PFSK-1 (cell line): Measurements from ENCODE around the gene DBF4B.

Experiments used
- FOXP2 ChIP-seq: optimal IDR thresholded peaks from 2 replicates; pipeline ENCODE3; 2011; ENCODE audit warnings: borderline replicate concordance, control low read depth, inconsistent platforms; ENCODE audit not compliant: insufficient read depth; ENCODE audit errors: extremely low read length, extremely low read depth
- POLR2AphosphoS5 ChIP-seq: IDR thresholded peaks from 2 replicates; pipeline ENCODE4 v1.6.1; 2012; ENCODE audit warnings: low read depth, mild to moderate bottlenecking, control low read depth, low read length, moderate library complexity
- REST ChIP-seq, 2 experiments: IDR thresholded peaks; 2 replicates each; pipeline versions ENCODE4 v1.6.1 to v1.8.0; 2011 to 2012; ENCODE audit warnings: low read depth in 2 of 2, low read length in 2 of 2, control low read depth in 1 of 2, inconsistent platforms in 1 of 2, mild to moderate bottlenecking in 1 of 2, moderate library complexity in 1 of 2; ENCODE audit not compliant: insufficient read depth in 1 of 2
- SIN3A ChIP-seq: IDR thresholded peaks from 2 replicates; pipeline ENCODE4 v1.6.1; 2012; ENCODE audit warnings: mild to moderate bottlenecking, low read length, moderate library complexity, borderline replicate concordance; ENCODE audit not compliant: insufficient read depth
- TAF1 ChIP-seq: IDR thresholded peaks from 2 replicates; pipeline ENCODE4 v1.6.1; 2012; ENCODE audit warnings: low read length, control low read depth, borderline replicate concordance; ENCODE audit not compliant: insufficient read depth

Gene DBF4B

DNA sequence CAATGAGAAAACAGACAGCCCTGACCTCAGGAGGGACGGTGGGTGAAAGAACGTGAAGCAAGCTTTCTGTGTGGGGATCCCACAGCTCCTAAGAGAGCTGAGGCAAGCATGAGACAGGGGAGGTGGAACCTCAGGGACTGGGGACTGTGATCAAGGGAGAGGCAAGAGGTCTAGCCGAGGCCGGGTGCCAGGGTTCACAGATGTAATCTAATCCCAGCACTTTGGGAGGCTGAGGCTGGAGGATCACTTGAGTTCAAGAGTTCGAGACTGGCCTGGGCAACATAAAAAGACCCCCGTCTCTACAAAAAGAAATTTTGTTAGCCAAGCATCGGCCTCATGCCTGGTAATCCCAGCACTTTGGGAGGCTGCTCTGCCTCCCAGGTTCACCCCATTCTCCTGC, 45.8 kb downstream of the DBF4B start:
- TF ChIP-seq TAF1 (no peak), FOXP2 (no peak), POLR2AphosphoS5 (no peak), REST (IDR thresholded peaks at IDR 0.05; ENCODE audit: insufficient read depth in 1 of 2, low read depth in 2 of 2, low read length in 2 of 2) (no peak), SIN3A (no peak)

DNA sequence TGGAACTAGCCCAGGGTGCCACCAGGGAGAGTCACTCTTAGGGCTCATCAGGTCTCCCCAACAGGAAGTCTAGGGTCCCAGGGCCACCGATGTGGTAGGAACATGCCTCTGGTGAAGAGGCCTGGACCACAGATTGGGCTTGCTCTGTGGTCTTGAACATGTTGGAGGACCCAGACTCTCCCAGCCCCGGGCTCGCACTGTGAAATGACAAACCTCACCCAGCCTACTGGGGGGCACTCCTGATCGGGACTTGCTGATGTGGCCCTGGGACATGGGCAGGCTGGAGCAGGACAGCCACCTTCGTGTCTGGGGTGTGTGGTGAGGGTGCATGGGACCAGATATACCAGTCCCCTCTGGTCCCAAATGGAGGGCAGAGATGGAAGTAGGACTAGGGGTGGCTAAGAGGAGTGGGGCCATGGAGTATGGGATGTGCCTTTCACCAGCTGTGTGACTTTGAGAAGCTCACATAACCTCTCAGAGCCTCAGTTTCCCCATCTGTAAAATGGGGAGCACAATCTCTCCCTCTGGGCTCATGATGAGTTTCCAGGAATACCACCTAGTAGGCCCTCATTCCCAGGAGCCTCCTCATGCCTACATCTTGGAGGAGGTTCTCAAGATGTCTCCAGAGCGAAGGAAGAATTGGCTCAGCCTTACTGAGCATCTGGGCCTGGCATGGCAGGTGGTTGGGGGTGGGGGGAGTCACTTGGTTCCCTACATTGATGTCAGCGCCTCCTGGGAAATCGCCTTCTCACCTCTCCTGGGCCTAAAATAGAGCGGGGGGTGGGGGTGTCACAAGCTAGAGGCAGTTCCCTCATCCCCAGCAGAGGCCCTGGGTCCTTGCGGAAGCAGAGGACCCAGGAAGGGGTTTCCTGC, 48.8 kb downstream of the DBF4B start:
- TF ChIP-seq POLR2AphosphoS5, result no peak
- TF ChIP-seq FOXP2, result no peak
- no peak for TF ChIP-seq TAF1
- TF ChIP-seq SIN3A, result no peak
- no peak for TF ChIP-seq REST (IDR thresholded peaks at IDR 0.05; ENCODE audit: insufficient read depth in 1 of 2, low read depth in 2 of 2, low read length in 2 of 2)

DNA sequence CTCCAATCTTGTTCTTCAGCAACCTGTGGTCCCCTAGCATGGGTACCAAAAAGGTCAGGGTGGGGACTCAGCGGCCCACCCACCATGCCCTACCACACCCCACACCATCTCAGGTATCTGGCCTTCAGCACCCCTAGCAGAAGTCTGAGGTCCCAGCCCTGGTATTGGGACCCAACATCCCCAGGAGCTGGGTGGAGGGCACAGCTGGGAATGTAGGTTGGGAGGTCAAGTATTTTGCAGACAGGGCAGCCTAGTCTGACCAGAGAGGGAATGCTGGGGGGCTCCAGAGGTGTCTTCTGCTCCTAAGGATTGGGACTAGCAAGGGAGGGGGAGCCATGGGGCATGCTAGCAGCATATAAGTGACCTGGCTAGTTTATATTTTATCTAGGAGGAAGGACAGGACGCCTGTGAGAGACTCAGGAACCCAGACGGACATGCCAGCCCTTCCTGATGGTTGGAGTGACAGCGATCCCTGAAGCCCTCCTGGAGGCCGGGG, 49.5 kb downstream of the DBF4B start:
- no peak for TF ChIP-seq FOXP2
- TF ChIP-seq POLR2AphosphoS5, result no peak
- TF ChIP-seq TAF1, result no peak

- no peak for TF ChIP-seq SIN3A
- no peak for TF ChIP-seq TAF1
- TF ChIP-seq REST (IDR thresholded peaks at IDR 0.05; ENCODE audit: insufficient read depth in 1 of 2, low read depth in 2 of 2, low read length in 2 of 2), result no peak
- no peak for TF ChIP-seq FOXP2
- TF ChIP-seq POLR2AphosphoS5, result no peak
Observed at GRCh38 chr17:44758414-44759085, 50.1 kb downstream of the DBF4B start, which contains the start of gene ADAM11. ADAM11 (plus strand) TSS chr17:44758988; CDS start chr17:44759200, 212 bp downstream.

DNA sequence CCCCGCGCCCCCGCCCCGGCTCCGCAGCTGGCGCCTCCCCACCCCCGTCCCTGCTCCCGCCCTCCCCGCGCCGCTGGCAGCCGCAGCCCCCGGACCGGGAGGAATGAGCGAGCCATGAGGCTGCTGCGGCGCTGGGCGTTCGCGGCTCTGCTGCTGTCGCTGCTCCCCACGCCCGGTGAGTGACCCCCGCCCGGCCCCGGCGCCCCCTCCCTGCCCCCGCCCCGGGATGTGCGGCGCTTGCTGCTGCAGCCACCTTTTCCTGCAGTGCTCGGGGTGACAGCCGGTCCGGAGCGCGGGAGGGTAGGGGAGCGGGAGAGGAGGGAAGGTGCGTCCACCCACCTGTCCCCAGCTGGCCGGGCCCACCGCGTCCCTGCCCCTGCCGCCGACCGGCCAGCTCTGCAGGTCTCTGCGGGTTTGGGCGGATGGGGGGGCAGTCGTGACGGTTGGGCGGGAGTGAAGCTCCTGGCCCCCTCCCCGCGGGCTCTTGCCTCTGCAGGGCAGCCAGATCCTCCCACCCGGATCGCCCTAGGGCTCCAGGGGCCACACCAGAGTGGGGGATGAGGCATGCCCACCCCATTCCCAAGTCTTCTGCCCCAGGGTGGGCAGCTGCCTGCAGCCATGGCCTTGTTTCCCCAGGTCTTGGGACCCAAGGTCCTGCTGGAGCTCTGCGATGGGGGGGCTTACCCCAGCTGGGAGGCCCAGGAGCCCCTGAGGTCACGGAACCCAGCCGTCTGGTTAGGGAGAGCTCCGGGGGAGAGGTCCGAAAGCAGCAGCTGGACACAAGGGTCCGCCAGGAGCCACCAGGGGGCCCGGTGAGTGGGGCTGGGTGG, 50.8 kb downstream of the DBF4B start:
- no peak for TF ChIP-seq SIN3A
